NCI-H128 (cell line): ENCODE measurements around the gene LPP.

Experiments used
- DNase-seq: peaks from one replicate; lab custom pipeline; 2025; ENCODE audit not compliant: unreplicated experiment; lab: John Stamatoyannopoulos, UW

The LPP gene

GRCh38 chr3:188243124-188243795, 89.3 kb downstream of the LPP start:
- DNase-seq: no peak

DNA sequence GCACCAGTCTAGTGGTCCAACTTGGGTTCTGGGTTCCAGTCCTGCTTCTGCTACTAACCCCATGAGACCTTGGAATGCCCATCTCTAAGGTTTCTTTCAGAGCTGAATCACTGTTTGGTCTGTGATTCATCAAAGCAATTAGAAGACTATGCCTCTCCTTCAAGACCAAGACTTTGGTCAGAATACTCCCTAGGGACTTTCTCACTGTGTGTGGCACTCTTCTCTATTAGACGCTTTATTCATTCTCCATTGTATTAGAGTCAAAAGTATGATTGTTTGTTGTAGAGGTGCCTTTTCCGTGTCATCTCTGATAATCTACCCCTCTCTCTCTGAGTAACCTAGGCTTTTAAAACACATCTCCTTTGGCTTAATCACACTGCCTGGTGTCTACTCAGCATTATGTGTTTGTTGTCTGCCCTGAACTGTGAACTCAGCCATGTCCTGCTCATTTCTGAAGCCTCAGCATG, 90.5 kb downstream of the LPP start:
- DNase-seq: no peak

DNA sequence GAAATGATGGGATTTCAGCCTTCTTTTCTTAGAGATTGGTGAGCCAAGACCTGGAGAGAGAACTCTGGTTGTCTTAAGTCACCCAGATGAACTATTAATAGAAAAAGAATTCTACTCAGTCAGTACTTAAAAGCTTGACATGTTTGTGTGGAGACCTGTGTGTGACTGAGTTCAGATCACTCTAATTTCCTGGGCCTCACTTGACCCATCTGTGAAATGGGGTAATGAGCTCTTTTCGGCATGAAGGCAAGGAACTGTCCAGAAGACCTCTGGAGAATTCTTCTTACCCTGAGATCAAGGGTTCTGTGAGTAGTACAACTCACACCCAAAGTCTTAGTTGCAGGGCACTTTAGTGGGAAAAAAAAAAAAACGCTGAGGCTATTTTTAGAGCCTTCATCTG, 92.9 kb downstream of the LPP start:
- no peak for DNase-seq

- DNase-seq: no peak
Measured at GRCh38 chr3:188248036-188248561, 94.1 kb downstream of the LPP start.

DNA sequence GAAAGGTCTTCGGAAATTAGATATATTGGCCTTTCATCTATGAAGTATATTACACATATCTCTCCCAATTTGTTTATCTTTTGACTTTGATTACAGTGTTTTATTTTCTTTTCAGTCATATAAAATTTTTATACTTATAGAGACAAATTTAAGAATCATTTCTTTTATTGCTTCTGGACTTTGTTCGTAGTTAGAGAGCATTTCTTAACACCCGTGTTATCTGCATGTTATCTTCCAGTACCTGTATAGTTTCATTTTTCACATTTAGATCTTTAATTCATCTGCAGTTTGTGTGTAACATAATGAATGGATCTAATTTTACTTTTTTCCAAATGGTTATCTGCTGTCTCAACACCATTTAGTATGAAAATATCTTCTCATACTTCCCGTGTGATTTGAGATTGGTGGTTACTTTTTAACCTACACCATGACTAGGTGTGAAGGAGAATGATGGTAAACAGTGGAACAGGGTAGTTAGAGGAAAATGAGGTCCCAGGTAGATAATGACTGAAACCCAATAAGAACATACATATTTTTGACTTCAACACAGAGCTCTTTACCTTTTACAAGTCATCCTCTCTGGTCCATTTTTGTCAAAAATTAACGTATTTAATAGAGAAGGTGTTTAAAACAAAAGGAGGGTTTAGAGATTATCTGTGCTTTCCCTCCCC, 99.3 kb downstream of the LPP start:
- no peak for DNase-seq

DNA sequence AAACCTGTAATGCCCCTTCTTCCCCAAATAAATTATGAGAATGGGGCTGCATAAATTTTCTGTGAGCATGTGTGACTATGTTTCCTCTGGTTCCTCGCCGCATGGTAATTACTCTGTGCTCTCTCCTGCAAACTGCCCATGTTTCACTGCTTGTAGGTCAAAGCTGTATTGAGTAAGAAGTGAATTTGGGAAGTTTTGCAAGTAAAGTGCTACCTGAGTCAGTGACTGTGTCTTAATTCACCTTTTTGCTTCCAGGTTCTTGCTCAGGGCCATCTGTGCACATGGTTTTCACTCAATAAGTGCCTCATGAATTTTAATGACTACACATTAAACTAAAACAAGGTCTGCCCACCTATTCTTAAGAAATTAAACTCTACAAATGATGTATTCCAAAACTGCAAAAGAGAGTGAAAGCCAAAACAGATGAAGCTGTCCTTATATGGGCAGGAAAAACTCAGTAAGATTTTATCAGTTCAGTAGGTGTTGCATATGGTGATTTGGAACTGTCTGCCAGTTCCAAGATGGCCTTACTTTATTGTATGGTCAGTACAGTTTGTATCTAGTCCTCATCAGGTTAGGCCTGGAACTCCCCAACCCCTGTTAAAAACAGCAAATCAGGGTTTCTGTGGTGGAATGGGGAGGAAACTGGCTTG, 100.0 kb downstream of the LPP start:
- no peak for DNase-seq

DNA sequence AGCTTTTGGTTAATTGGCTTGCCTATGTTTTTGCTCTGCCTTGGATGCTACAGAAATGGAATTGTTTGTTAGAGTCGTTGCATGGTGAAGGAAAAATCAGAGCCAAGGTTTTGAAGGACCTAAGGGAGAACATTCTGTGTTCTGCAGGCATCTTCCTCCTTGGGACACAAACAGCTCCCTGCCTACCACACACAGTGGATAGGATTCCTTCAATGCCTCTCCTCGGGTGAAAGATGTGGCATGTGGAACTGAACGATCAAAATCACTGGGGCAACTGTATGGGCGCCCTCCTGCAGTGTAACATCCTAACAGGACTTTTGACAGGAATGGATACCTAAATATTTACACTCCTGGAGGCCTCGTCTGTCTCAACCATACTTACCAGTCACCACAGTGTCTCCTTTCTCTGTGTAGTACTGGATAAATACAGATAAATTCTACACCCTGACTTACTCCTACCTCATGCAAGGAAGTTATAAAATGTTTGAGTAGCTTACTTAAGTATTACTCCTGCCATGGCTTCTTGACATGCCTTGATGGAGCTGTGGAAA, 100.6 kb downstream of the LPP start:
- no peak for DNase-seq

DNA sequence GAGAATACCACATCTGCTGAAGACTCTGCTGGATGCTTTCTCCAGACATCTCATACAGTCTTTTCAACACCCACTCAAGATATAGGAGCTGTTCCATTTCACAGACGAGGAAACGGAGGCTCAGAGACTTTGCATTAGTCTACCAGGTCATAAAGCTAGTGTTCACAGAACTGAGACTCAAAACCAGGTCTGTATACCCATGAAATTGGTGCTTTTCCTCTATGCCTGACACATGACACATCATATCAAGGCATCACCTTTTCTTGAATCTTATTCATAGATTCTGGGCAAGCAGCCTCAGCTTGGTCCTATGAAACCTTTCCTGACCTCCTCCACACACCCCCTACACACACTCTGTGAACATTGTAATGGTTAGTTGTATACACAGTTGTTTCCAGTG, 101.2 kb downstream of the LPP start:
- DNase-seq: no peak

DNA sequence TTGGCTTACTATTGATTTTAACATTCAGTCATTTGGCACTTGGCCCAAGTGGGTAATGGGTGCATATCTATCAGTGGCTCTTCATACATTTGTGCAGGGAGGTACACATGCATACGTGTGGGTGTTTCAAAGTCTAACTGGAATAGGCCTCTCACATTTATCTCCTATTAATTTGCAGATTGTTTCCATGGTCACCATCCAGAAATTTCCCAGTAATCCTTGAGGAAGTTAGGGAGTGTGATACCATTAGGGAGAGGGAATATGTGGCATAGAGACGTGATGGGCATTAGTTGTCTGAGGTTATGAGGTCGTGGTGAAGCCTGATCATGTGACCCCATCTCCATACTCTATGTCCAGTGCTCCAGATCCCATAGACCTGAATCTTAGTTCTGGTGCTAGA, 102.8 kb downstream of the LPP start:
- no peak for DNase-seq

- DNase-seq: no peak
Measured at GRCh38 chr3:188257384-188258026, 103.5 kb downstream of the LPP start.

DNA sequence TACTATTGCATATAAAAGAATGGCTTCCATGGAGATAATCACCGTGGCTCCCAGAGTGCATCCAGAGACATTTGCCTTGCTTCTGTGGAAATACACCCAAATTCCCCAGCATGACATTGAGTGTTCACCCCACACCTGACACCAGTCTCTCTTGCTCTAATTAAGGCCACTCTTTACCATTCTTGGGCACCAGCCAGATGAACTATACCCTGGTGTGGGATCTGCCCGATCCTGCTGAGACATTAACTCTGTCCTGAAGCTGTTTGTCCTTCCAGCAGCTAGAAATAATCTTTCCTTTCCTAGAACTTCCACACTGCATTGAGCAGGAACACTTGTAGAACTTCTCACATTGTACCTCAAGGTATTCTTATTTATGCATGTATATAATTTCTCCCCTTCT, 105.2 kb downstream of the LPP start:
- no peak for DNase-seq

- DNase-seq: no peak
Measured at GRCh38 chr3:188259596-188259995, 105.6 kb downstream of the LPP start.

DNA sequence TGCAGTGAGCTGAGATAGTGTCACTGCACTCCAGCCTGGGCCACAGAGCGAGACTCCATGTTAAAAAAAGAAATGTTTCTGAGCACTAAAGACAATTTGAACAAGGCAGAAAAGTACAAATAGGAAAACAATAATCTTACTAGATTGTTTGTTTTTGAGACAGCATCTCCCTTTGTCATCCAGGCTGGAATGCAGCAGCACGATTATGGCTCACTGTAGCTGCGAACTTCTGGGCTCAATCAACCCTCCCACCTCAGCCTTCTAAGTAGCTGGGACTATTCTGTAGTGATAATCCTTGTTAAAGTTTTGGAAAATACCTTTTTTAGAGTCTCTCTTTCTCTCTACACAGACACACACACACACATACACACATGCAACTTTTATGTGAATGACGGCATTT, 107.1 kb downstream of the LPP start:
- DNase-seq: no peak

GRCh38 chr3:188262488-188262887, 108.5 kb downstream of the LPP start:
- DNase-seq: no peak

- no peak for DNase-seq
Measured at GRCh38 chr3:188262913-188263683, 109.1 kb downstream of the LPP start.

DNA sequence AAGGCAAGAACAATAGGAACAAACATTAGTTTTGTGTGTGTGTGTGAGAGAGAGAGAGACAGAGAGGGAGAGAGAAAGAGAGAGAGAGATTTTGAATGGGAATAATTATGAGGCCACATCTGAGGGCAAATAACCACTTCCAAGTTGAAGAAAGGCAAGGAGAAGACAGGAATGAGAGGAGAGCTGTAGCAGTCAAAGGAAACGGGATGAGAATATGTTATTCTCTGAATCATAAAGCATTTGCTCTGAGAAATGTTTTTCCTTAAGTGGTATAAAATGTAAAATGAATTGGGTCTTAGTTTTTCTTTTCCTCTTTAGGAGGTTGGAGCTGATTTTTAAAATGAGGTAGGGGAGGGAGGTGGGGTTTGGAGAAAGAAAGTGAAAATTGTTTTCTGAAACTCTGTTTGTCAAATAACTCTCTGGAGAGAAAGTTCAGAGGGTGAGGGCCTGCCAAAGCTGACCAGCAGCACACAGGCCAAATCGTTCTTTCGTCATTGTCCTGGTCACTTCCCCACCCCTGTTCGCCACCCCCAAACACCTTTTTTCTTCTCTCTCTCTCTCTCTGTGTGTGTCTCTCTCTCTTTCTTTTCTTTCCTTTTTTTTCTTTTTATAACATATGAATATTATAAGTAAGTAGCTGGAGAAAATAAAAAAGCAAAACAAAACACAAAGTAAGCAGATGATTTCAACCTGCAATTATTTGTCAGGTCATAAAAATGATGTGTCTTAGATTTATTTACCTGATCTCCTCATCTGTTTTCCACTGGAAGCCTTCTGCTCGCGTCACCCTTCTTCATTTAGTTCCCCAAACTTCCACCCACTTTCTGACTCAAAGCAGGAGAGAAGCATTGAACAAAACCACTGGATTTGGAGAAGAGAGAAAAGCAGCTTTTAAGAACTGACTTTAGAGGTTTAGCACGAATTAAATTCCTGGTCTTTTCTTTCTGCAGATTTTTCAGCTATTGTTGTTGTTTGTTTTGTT, 110.6 kb downstream of the LPP start:
- DNase-seq: no peak

GRCh38 chr3:188266562-188267274, 112.8 kb downstream of the LPP start:
- DNase-seq: no peak

DNA sequence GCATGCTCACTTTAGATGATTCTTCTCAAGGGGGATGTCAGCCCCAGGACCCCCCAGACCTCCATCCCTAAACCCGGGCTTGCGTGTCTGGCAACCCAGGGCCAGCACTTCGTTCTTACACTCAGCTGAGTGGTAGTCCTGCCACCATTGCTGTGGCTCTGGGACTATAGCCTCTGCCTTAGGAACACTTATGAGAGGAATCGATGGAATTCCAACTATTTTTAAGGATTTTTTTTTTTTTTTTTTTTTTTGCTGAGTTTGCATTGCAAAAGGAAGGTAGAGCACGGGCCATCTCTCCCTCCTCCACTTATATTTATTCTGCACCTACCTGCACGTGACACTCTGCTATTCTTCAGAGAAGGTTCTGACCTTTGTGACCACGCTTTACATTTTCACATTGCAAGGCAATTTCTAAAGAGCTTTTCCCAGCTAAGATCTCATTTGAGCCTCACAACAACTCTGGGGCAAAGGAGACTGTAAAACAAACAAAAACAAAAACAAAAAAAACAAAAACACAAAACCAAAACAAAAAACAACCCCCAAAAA, 113.9 kb downstream of the LPP start:
- no peak for DNase-seq
